PFSK-1 (cell line): ENCODE data around the gene SNX9.

ENCODE experiments used
- SIN3A ChIP-seq: IDR thresholded peaks from 2 replicates; pipeline ENCODE4 v1.6.1; 2012; ENCODE audit warnings: mild to moderate bottlenecking, low read length, moderate library complexity, borderline replicate concordance; ENCODE audit not compliant: insufficient read depth
- TAF1 ChIP-seq: IDR thresholded peaks from 2 replicates; pipeline ENCODE4 v1.6.1; 2012; ENCODE audit warnings: low read length, control low read depth, borderline replicate concordance; ENCODE audit not compliant: insufficient read depth
- TF ChIP-seq, protein P1 (sequence below), 2 experiments: IDR thresholded peaks; 2 replicates each; pipeline versions ENCODE4 v1.6.1 to v1.8.0; 2011 to 2012; ENCODE audit warnings: low read depth in 2 of 2, low read length in 2 of 2, control low read depth in 1 of 2, inconsistent platforms in 1 of 2, mild to moderate bottlenecking in 1 of 2, moderate library complexity in 1 of 2; ENCODE audit not compliant: insufficient read depth in 1 of 2

DNA sequence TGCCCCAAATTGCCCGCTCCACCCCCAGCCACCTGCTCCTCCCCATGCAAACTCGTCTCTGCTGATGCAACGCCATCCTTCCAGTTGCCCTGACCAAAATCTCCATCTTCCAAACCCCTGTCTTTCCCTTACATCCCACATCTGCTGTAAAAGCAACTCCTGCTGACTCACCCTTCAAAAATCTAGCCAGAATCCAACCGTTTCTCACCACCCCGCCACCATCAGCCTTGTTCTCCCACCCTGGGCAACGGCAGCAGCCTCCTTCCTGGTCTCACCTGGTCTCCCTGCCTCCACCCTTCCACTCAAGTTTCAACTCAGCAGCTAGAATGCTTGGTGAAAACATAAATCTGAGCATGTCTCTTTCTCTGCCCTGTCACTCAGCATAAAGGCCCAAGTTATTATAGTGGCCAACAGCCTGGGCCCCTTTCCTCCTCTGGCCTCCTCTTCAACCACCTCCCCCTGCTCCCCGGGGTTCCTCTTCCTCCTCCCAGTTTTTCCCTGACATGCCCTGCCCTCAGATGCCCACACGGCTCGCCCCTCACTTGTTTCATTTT is 151.4 kb downstream of the SNX9 start:
- TF ChIP-seq, protein P1, sequence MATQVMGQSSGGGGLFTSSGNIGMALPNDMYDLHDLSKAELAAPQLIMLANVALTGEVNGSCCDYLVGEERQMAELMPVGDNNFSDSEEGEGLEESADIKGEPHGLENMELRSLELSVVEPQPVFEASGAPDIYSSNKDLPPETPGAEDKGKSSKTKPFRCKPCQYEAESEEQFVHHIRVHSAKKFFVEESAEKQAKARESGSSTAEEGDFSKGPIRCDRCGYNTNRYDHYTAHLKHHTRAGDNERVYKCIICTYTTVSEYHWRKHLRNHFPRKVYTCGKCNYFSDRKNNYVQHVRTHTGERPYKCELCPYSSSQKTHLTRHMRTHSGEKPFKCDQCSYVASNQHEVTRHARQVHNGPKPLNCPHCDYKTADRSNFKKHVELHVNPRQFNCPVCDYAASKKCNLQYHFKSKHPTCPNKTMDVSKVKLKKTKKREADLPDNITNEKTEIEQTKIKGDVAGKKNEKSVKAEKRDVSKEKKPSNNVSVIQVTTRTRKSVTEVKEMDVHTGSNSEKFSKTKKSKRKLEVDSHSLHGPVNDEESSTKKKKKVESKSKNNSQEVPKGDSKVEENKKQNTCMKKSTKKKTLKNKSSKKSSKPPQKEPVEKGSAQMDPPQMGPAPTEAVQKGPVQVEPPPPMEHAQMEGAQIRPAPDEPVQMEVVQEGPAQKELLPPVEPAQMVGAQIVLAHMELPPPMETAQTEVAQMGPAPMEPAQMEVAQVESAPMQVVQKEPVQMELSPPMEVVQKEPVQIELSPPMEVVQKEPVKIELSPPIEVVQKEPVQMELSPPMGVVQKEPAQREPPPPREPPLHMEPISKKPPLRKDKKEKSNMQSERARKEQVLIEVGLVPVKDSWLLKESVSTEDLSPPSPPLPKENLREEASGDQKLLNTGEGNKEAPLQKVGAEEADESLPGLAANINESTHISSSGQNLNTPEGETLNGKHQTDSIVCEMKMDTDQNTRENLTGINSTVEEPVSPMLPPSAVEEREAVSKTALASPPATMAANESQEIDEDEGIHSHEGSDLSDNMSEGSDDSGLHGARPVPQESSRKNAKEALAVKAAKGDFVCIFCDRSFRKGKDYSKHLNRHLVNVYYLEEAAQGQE (IDR thresholded peaks at IDR 0.05; ENCODE audit: insufficient read depth in 1 of 2, low read depth in 2 of 2, low read length in 2 of 2): no peak
- TF ChIP-seq TAF1: no peak
- no peak for TF ChIP-seq SIN3A
